Measurements from ENCODE around the gene CFAP73. TPM values are rescaled to one million over a fixed set of nuclear protein-coding genes. Genes with fewer than 3 reads are reported as not detected.

Gene CFAP73
- polyA plus RNA-seq, 1 donor from 2014 or later: not detected

DNA sequence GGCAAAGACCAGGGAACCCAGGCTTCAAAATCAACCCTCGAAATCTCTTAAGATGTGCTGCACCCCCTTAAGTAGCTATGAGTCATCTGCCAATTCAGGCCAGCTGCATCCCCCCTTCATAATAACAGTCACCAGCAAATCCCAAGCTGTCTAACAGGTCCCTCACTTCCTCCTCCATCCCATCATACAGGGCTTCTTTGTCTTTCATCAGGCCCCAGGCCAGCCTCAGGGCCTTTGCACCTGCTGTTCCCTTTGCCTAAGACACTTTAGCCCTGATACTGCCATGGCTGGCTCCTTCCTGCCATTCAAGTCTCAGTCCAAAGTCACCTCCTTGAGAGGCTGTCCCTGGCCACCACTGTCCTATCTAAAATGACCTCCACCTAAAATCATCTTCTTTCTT lies 18.0 kb upstream of the CFAP73 start:
- Histone ChIP-seq H3K4me3 (ENCODE audit: low read length) (no peak overlapping the region), H3K9me2 (ENCODE audit: insufficient read depth, low read length) (no peaks in the 10 kb centered on the region), H3K9me3 (ENCODE audit: low read length) (no peaks in the 10 kb centered on the region), H3F3A (ENCODE audit: insufficient read depth, low read length, poor library complexity, severe bottlenecking) (no peaks in the 10 kb centered on the region), H3K27me3 (ENCODE audit: insufficient read depth, low read depth, low read length) (peaks cover 24% of the 10 kb centered on the region), H3K9ac (ENCODE audit: low read length) (no peak overlapping the region), H3K4me2 (ENCODE audit: low read length) (no peak overlapping the region), H3K27ac (ENCODE audit: low read length) (no peak overlapping the region), H2AFZ (ENCODE audit: low read depth, low read length) (no peak overlapping the region), H4K20me1 (ENCODE audit: insufficient read depth) (no peaks in the 10 kb centered on the region), H3K79me2 (replicated peaks; ENCODE audit: insufficient read depth, low read length) (no peaks in the 10 kb centered on the region), H3K36me3 (ENCODE audit: insufficient read depth, low read length) (no peaks in the 10 kb centered on the region)
- TF ChIP-seq SMC3 (conservative IDR thresholded peaks at IDR 0.05; ENCODE audit: poor library complexity) (no peak), MXI1 (conservative IDR thresholded peaks at IDR 0.05; ENCODE audit: poor library complexity, severe bottlenecking) (no peak), TAF1 (IDR thresholded peaks at IDR 0.05; ENCODE audit: low read depth) (no peak), EZH2 (IDR thresholded peaks at IDR 0.05; ENCODE audit: borderline replicate concordance, insufficient read depth, low read length, poor library complexity, severe bottlenecking) (no peak), POLR2AphosphoS5 (IDR thresholded peaks at IDR 0.05) (no peak), EP300 (conservative IDR thresholded peaks at IDR 0.05; ENCODE audit: poor library complexity, severe bottlenecking) (no peak), RAD21 (conservative IDR thresholded peaks at IDR 0.05) (no peak)
- TF ChIP-seq, protein P1, sequence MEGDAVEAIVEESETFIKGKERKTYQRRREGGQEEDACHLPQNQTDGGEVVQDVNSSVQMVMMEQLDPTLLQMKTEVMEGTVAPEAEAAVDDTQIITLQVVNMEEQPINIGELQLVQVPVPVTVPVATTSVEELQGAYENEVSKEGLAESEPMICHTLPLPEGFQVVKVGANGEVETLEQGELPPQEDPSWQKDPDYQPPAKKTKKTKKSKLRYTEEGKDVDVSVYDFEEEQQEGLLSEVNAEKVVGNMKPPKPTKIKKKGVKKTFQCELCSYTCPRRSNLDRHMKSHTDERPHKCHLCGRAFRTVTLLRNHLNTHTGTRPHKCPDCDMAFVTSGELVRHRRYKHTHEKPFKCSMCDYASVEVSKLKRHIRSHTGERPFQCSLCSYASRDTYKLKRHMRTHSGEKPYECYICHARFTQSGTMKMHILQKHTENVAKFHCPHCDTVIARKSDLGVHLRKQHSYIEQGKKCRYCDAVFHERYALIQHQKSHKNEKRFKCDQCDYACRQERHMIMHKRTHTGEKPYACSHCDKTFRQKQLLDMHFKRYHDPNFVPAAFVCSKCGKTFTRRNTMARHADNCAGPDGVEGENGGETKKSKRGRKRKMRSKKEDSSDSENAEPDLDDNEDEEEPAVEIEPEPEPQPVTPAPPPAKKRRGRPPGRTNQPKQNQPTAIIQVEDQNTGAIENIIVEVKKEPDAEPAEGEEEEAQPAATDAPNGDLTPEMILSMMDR (IDR thresholded peaks at IDR 0.05; ENCODE audit: poor library complexity, severe bottlenecking): no peak
- TF ChIP-seq, protein P2, sequence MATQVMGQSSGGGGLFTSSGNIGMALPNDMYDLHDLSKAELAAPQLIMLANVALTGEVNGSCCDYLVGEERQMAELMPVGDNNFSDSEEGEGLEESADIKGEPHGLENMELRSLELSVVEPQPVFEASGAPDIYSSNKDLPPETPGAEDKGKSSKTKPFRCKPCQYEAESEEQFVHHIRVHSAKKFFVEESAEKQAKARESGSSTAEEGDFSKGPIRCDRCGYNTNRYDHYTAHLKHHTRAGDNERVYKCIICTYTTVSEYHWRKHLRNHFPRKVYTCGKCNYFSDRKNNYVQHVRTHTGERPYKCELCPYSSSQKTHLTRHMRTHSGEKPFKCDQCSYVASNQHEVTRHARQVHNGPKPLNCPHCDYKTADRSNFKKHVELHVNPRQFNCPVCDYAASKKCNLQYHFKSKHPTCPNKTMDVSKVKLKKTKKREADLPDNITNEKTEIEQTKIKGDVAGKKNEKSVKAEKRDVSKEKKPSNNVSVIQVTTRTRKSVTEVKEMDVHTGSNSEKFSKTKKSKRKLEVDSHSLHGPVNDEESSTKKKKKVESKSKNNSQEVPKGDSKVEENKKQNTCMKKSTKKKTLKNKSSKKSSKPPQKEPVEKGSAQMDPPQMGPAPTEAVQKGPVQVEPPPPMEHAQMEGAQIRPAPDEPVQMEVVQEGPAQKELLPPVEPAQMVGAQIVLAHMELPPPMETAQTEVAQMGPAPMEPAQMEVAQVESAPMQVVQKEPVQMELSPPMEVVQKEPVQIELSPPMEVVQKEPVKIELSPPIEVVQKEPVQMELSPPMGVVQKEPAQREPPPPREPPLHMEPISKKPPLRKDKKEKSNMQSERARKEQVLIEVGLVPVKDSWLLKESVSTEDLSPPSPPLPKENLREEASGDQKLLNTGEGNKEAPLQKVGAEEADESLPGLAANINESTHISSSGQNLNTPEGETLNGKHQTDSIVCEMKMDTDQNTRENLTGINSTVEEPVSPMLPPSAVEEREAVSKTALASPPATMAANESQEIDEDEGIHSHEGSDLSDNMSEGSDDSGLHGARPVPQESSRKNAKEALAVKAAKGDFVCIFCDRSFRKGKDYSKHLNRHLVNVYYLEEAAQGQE (IDR thresholded peaks at IDR 0.05; ENCODE audit: borderline replicate concordance): no peak

DNA sequence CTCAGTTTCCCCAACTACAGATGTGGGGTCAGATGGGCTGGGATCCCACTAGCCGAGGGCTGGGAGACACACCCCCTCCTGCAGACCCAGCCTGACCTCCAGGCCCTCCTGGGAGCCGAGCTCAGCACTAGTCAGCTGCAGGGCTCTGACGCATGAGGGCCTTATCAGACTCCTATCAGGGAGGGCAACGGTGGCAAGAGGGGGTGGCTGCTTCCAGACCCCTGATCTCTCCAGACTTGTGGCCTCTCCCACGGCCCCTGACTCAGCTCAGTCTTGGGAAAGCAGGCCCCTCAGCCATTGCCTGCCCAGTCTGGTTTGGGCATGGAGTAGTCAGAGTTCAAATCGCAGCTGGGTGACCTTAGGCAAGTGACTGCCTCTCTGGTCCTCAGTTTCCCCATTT lies 16.5 kb upstream of the CFAP73 start:
- Histone ChIP-seq H3K4me2 (ENCODE audit: low read length) (no peak overlapping the region), H3K27ac (ENCODE audit: low read length) (no peak overlapping the region), H3K4me3 (ENCODE audit: low read length) (no peak overlapping the region), H3K9ac (ENCODE audit: low read length) (no peak overlapping the region), H2AFZ (ENCODE audit: low read depth, low read length) (no peak overlapping the region), H3K79me2 (replicated peaks; ENCODE audit: insufficient read depth, low read length) (no peaks in the 10 kb centered on the region), H3K36me3 (ENCODE audit: insufficient read depth, low read length) (no peaks in the 10 kb centered on the region), H3K9me3 (ENCODE audit: low read length) (no peaks in the 10 kb centered on the region), H3F3A (ENCODE audit: insufficient read depth, low read length, poor library complexity, severe bottlenecking) (no peaks in the 10 kb centered on the region), H4K20me1 (ENCODE audit: insufficient read depth) (no peaks in the 10 kb centered on the region), H3K27me3 (ENCODE audit: insufficient read depth, low read depth, low read length) (peaks cover 28% of the 10 kb centered on the region), H3K9me2 (ENCODE audit: insufficient read depth, low read length) (no peaks in the 10 kb centered on the region)
- TF ChIP-seq, protein P1 (IDR thresholded peaks at IDR 0.05; ENCODE audit: poor library complexity, severe bottlenecking): no peak
- TF ChIP-seq EP300 (conservative IDR thresholded peaks at IDR 0.05; ENCODE audit: poor library complexity, severe bottlenecking) (no peak), SMC3 (conservative IDR thresholded peaks at IDR 0.05; ENCODE audit: poor library complexity) (no peak), RAD21 (conservative IDR thresholded peaks at IDR 0.05) (no peak), POLR2AphosphoS5 (IDR thresholded peaks at IDR 0.05) (no peak), MXI1 (conservative IDR thresholded peaks at IDR 0.05; ENCODE audit: poor library complexity, severe bottlenecking) (no peak), EZH2 (IDR thresholded peaks at IDR 0.05; ENCODE audit: borderline replicate concordance, insufficient read depth, low read length, poor library complexity, severe bottlenecking) (no peak), TAF1 (IDR thresholded peaks at IDR 0.05; ENCODE audit: low read depth) (no peak)
- TF ChIP-seq, protein P2 (IDR thresholded peaks at IDR 0.05; ENCODE audit: borderline replicate concordance): no peak

All from neural cell (in vitro differentiated cells).